SU-DHL-6 (cell line): ENCODE results near the gene DNAJC24.

ENCODE experiments used
- H2AFZ ChIP-seq: fragments of 200-600 bp; sonication (generic); 2 replicates; pipeline ENCODE4 v1.6.1; 2014; ENCODE audit warnings: low read depth, mild to moderate bottlenecking, moderate library complexity, mixed read lengths, antibody characterized with exemption, low read length; ENCODE audit not compliant: severe bottlenecking
- H3F3A ChIP-seq: fragments of 200-600 bp; shearing (Covaris generic); 2 replicates; pipeline ENCODE4 v1.6.0; 2016; ENCODE audit warnings: antibody characterized with exemption, mild to moderate bottlenecking; ENCODE audit not compliant: insufficient read depth
- H3K27ac ChIP-seq: fragments of 200-600 bp; sonication (generic); 2 replicates; pipeline ENCODE4 v1.5.1; 2016; ENCODE audit warnings: low read depth, mild to moderate bottlenecking, low read length, moderate library complexity, mixed read lengths
- H3K27me3 ChIP-seq: fragments of 200-600 bp; sonication (generic), shearing (Covaris generic); 2 replicates; pipeline ENCODE4 v1.6.0; 2014; ENCODE audit warnings: mild to moderate bottlenecking, low read length
- H3K36me3 ChIP-seq: fragments of 200-600 bp; sonication (generic); 2 replicates; pipeline ENCODE4 v1.6.1; 2014; ENCODE audit warnings: mild to moderate bottlenecking, low read length, mixed read lengths
- H3K4me2 ChIP-seq: fragments of 300-600, 200-600 bp; shearing (Covaris generic), sonication (generic); 2 replicates; pipeline ENCODE4 v1.6.0; 2014; ENCODE audit warnings: low read length, low read depth, mild to moderate bottlenecking; ENCODE audit not compliant: poor library complexity, severe bottlenecking
- H3K4me3 ChIP-seq: fragments of 200-600 bp; sonication (generic); 2 replicates; pipeline ENCODE4 v1.5.1; 2014; ENCODE audit warnings: antibody characterized with exemption, low read length, mild to moderate bottlenecking, mixed read lengths; ENCODE audit not compliant: insufficient read depth, poor library complexity, severe bottlenecking
- H3K79me2 ChIP-seq: fragments of 200-600 bp; sonication (generic); 2 replicates; pipeline ENCODE4 v1.6.1; 2014; ENCODE audit warnings: mild to moderate bottlenecking, low read length, moderate library complexity; ENCODE audit not compliant: insufficient read depth
- H3K9ac ChIP-seq: fragments of 200-600 bp; sonication (generic); 2 replicates; pipeline ENCODE4 v1.7.0; 2014; ENCODE audit warnings: mild to moderate bottlenecking, low read length
- H3K9me2 ChIP-seq: fragments of 200-600 bp; sonication (generic); replicated peaks from 2 replicates; pipeline ENCODE4 v1.6.1; 2014; ENCODE audit warnings: low read length; ENCODE audit not compliant: insufficient read depth
- H3K9me3 ChIP-seq: fragments of 200-600 bp; sonication (generic); 2 replicates; pipeline ENCODE4 v1.6.1; 2014; ENCODE audit warnings: low read length, mixed read lengths; ENCODE audit not compliant: insufficient read depth
- H4K20me1 ChIP-seq: fragments of 200-600 bp; sonication (generic); 2 replicates; pipeline ENCODE4 v1.6.1; 2014; ENCODE audit warnings: low read depth, mild to moderate bottlenecking, antibody characterized with exemption, low read length, moderate library complexity, mixed read lengths
- CTCF ChIP-seq: fragments of 200-600 bp; sonication (generic); IDR thresholded peaks from one replicate; pipeline ENCODE4 v1.5.1; 2017; ENCODE audit warnings: antibody characterized with exemption, mild to moderate bottlenecking, low read length, moderate library complexity; ENCODE audit not compliant: insufficient read depth, poor library complexity, severe bottlenecking
- EZH2phosphoT487 ChIP-seq: fragments of 200-600 bp; sonication (generic), shearing (Covaris generic); conservative IDR thresholded peaks from 2 replicates; pipeline ENCODE4 v1.6.1; 2018; ENCODE audit warnings: mild to moderate bottlenecking, antibody characterized with exemption, low read length, moderate library complexity, mixed read lengths

DNAJC24 gene

GRCh38 chr11:31415435-31415834, 45.8 kb downstream of the DNAJC24 start:
- H3K4me2 ChIP-seq: no peak overlapping the region
- H3K27me3 ChIP-seq: no peaks in the 10 kb centered on the region
- no peak overlapping the region for H3K27ac ChIP-seq
- H4K20me1 ChIP-seq: no peaks in the 10 kb centered on the region
- no peaks in the 10 kb centered on the region for H3K9me2 ChIP-seq
- H3K4me3 ChIP-seq: no peak overlapping the region
- no peaks in the 10 kb centered on the region for H3K9me3 ChIP-seq
- H3F3A ChIP-seq: no peaks in the 10 kb centered on the region
- no peak overlapping the region for H2AFZ ChIP-seq
- no peak overlapping the region for H3K9ac ChIP-seq
- no peaks in the 10 kb centered on the region for H3K36me3 ChIP-seq
- TF ChIP-seq EZH2phosphoT487 (no peak), CTCF (no peak)
- no peaks in the 10 kb centered on the region for H3K79me2 ChIP-seq

- Histone ChIP-seq H3K79me2 (no peaks in the 10 kb centered on the region), H3K27ac (no peak overlapping the region), H3F3A (no peaks in the 10 kb centered on the region), H3K9ac (no peak overlapping the region), H3K4me2 (no peak overlapping the region), H4K20me1 (no peaks in the 10 kb centered on the region), H2AFZ (no peak overlapping the region), H3K27me3 (no peaks in the 10 kb centered on the region), H3K9me3 (no peaks in the 10 kb centered on the region), H3K36me3 (no peaks in the 10 kb centered on the region), H3K9me2 (no peaks in the 10 kb centered on the region), H3K4me3 (no peak overlapping the region)
- TF ChIP-seq EZH2phosphoT487: no peak
- no peak for TF ChIP-seq CTCF
These were observed 47.7 kb downstream of the DNAJC24 start for GRCh38 chr11:31417357-31417756.

GRCh38 chr11:31417816-31418215, 48.2 kb downstream of the DNAJC24 start:
- Histone ChIP-seq H3K36me3 (no peaks in the 10 kb centered on the region), H2AFZ (no peak overlapping the region), H3K4me3 (no peak overlapping the region), H4K20me1 (no peaks in the 10 kb centered on the region), H3K27me3 (no peaks in the 10 kb centered on the region), H3K9ac (no peak overlapping the region), H3K9me3 (no peaks in the 10 kb centered on the region), H3K4me2 (no peak overlapping the region), H3F3A (no peaks in the 10 kb centered on the region), H3K79me2 (no peaks in the 10 kb centered on the region), H3K27ac (no peak overlapping the region), H3K9me2 (no peaks in the 10 kb centered on the region)
- TF ChIP-seq CTCF (no peak), EZH2phosphoT487 (no peak)
